Activated CD8-positive, alpha-beta memory T cell treated with anti-CD3 and anti-CD28 coated beads, Interleukin-2, amount 10 ng/mL, durations not matched to agents 7 days and 5 days (primary cell): ENCODE data around the gene ATCAY. TPM values are rescaled to one million over a fixed set of nuclear protein-coding genes. Genes with fewer than 3 reads are reported as not detected.
A peak's percentile ranks its signal among the peaks of the same experiment; 100 is the strongest.

Experiments used
- ATAC-seq: fragments of 150-1000 bp; cut with Tn5 transposase; one replicate; pipeline ENCODE4 v1.10.0; 2021; ENCODE audit warnings: moderate library complexity
- CTCF ChIA-PET: fragments of 350-600 bp; sonication (Branson Sonifier 250); formaldehyde crosslinking; loops from one replicate; lab custom pipeline; 2021; ENCODE audit warnings: antibody characterized with exemption; lab: Charles Lee
- DNase-seq: peaks from one replicate; pipeline ENCODE4 v3.0.0-alpha.2; 2020
- H3K27ac Mint-ChIP-seq: one replicate; pipeline ENCODE4 v1.8.0; 2021; ENCODE audit warnings: mild to moderate bottlenecking, mixed read lengths
- H3K27me3 Mint-ChIP-seq: one replicate; pipeline ENCODE4 v1.8.0; 2021; ENCODE audit warnings: mixed read lengths
- H3K36me3 Mint-ChIP-seq: one replicate; pipeline ENCODE4 v1.8.0; 2021; ENCODE audit warnings: mild to moderate bottlenecking, mixed read lengths
- H3K4me1 Mint-ChIP-seq: one replicate; pipeline ENCODE4 v1.8.0; 2021; ENCODE audit warnings: mixed read lengths
- H3K4me3 Mint-ChIP-seq: one replicate; pipeline ENCODE4 v1.8.0; 2021; ENCODE audit warnings: mild to moderate bottlenecking, moderate library complexity, mixed read lengths
- H3K9me3 Mint-ChIP-seq: one replicate; pipeline ENCODE4 v1.8.0; 2022; ENCODE audit warnings: low read depth, mixed read lengths
- total RNA-seq, 2 experiments: library from RNA; stranded (reverse); gene quantifications; one replicate each; pipeline ENCODE4 v1.2.3, GENCODE V29; 2021

The ATCAY gene
- total RNA-seq, 2 experiments from 2014 or later, result not detected

GRCh38 chr19:3895788-3896187 is 15.3 kb downstream of the ATCAY start:
- H3K36me3 Mint-ChIP-seq, result no peaks in the 10 kb centered on the region
- peaks cover 10% of the 10 kb centered on the region for H3K4me1 Mint-ChIP-seq
- peaks cover 2% of the 10 kb centered on the region for H3K9me3 Mint-ChIP-seq
- ATAC-seq (no peak), DNase-seq (no peak)
- no peaks in the 10 kb centered on the region for H3K27me3 Mint-ChIP-seq
- no peak overlapping the region for H3K4me3 Mint-ChIP-seq
- CTCF ChIA-PET, result no interaction called here
- no peak overlapping the region for H3K27ac Mint-ChIP-seq

GRCh38 chr19:3897936-3898335 is 17.5 kb downstream of the ATCAY start:
- peaks cover 2% of the 10 kb centered on the region for H3K9me3 Mint-ChIP-seq
- no peak overlapping the region for H3K4me3 Mint-ChIP-seq
- no peaks in the 10 kb centered on the region for H3K27me3 Mint-ChIP-seq
- H3K4me1 Mint-ChIP-seq, result peaks cover 10% of the 10 kb centered on the region
- peak; percentile 73 for ATAC-seq
- peak; percentile 81 for DNase-seq
- CTCF ChIA-PET, result interaction anchor here (1.2 to 1.5 kb wide), 2 partner anchors 76 to 88 kb away, joined by 3 to 5 read pairs; partner anchors contain the start of gene EEF2
- H3K27ac Mint-ChIP-seq, result peak overlapping the region; percentile 75
- H3K36me3 Mint-ChIP-seq, result no peaks in the 10 kb centered on the region

GRCh38 chr19:3898426-3898825 is 17.9 kb downstream of the ATCAY start:
- CTCF ChIA-PET, result interaction anchor here (1.2 to 1.5 kb wide), 2 partner anchors 76 to 87 kb away, joined by 3 to 5 read pairs; partner anchors contain the start of gene EEF2
- Mint-ChIP-seq H3K4me3 (no peak overlapping the region), H3K27ac (peak overlapping the region; percentile 75), H3K36me3 (no peaks in the 10 kb centered on the region), H3K27me3 (no peaks in the 10 kb centered on the region), H3K4me1 (peaks cover 10% of the 10 kb centered on the region), H3K9me3 (peaks cover 2% of the 10 kb centered on the region)
- DNase-seq (no peak), ATAC-seq (no peak)

- CTCF ChIA-PET, result no interaction called here
- DNase-seq (no peak), ATAC-seq (no peak)
- Mint-ChIP-seq H3K9me3 (peaks cover 2% of the 10 kb centered on the region), H3K36me3 (no peaks in the 10 kb centered on the region), H3K4me3 (no peak overlapping the region), H3K27me3 (no peaks in the 10 kb centered on the region), H3K27ac (no peak overlapping the region), H3K4me1 (peaks cover 10% of the 10 kb centered on the region)
Measured at GRCh38 chr19:3899531-3900294, 19.2 kb downstream of the ATCAY start.

GRCh38 chr19:3902317-3902973 is 22.0 kb downstream of the ATCAY start:
- H3K27ac Mint-ChIP-seq, result no peak overlapping the region
- no peak for DNase-seq
- H3K36me3 Mint-ChIP-seq, result no peaks in the 10 kb centered on the region
- no peak overlapping the region for H3K4me3 Mint-ChIP-seq
- peaks cover 10% of the 10 kb centered on the region for H3K4me1 Mint-ChIP-seq
- no peak for ATAC-seq
- no peaks in the 10 kb centered on the region for H3K27me3 Mint-ChIP-seq
- peaks cover 2% of the 10 kb centered on the region for H3K9me3 Mint-ChIP-seq
- CTCF ChIA-PET, result no interaction called here

- no peaks in the 10 kb centered on the region for H3K4me1 Mint-ChIP-seq
- CTCF ChIA-PET, result no interaction called here
Measured at GRCh38 chr19:3904233-3904632, 23.7 kb downstream of the ATCAY start.

GRCh38 chr19:3907626-3908265 is 27.3 kb downstream of the ATCAY start:
- H3K4me1 Mint-ChIP-seq, result no peaks in the 10 kb centered on the region
- H3K36me3 Mint-ChIP-seq, result no peaks in the 10 kb centered on the region
- no peaks in the 10 kb centered on the region for H3K27me3 Mint-ChIP-seq
- no peak for DNase-seq
- no peak overlapping the region for H3K27ac Mint-ChIP-seq
- peaks cover 3% of the 10 kb centered on the region for H3K9me3 Mint-ChIP-seq
- no peak overlapping the region for H3K4me3 Mint-ChIP-seq
- ATAC-seq, result no peak
- CTCF ChIA-PET, result no interaction called here

More at GRCh38 chr19:3904233-3904632, 23.7 kb downstream of the ATCAY start:
- H3K9me3 Mint-ChIP-seq, result no peaks in the 10 kb centered on the region
- no peak for DNase-seq
- H3K27ac Mint-ChIP-seq, result no peak overlapping the region
- no peak for ATAC-seq
- H3K4me3 Mint-ChIP-seq, result no peak overlapping the region
- no peaks in the 10 kb centered on the region for H3K27me3 Mint-ChIP-seq
- H3K36me3 Mint-ChIP-seq, result no peaks in the 10 kb centered on the region

- H3K27me3 Mint-ChIP-seq, result no peaks in the 10 kb centered on the region
- CTCF ChIA-PET, result no interaction called here
- H3K27ac Mint-ChIP-seq, result no peak overlapping the region
- H3K4me3 Mint-ChIP-seq, result no peak overlapping the region
- H3K9me3 Mint-ChIP-seq, result peaks cover 3% of the 10 kb centered on the region
- DNase-seq (no peak), ATAC-seq (no peak)
- no peaks in the 10 kb centered on the region for H3K36me3 Mint-ChIP-seq
- no peaks in the 10 kb centered on the region for H3K4me1 Mint-ChIP-seq
Measured at GRCh38 chr19:3908266-3909054, 28.0 kb downstream of the ATCAY start.

GRCh38 chr19:3910105-3910504 is 29.6 kb downstream of the ATCAY start:
- Mint-ChIP-seq H3K4me3 (no peak overlapping the region), H3K36me3 (no peaks in the 10 kb centered on the region), H3K27me3 (no peaks in the 10 kb centered on the region), H3K9me3 (peaks cover 3% of the 10 kb centered on the region), H3K27ac (no peak overlapping the region), H3K4me1 (no peaks in the 10 kb centered on the region)
- DNase-seq (no peak), ATAC-seq (no peak)
- CTCF ChIA-PET, result no interaction called here

GRCh38 chr19:3914199-3914598 is 33.7 kb downstream of the ATCAY start:
- CTCF ChIA-PET, result no interaction called here
- ATAC-seq (no peak), DNase-seq (no peak)
- Mint-ChIP-seq H3K4me3 (no peak overlapping the region), H3K4me1 (no peaks in the 10 kb centered on the region), H3K36me3 (no peaks in the 10 kb centered on the region), H3K9me3 (peaks cover 5% of the 10 kb centered on the region), H3K27ac (no peak overlapping the region), H3K27me3 (no peaks in the 10 kb centered on the region)

GRCh38 chr19:3916033-3916432 is 35.5 kb downstream of the ATCAY start:
- no peak for DNase-seq
- no peaks in the 10 kb centered on the region for H3K27me3 Mint-ChIP-seq
- no peaks in the 10 kb centered on the region for H3K4me1 Mint-ChIP-seq
- no peaks in the 10 kb centered on the region for H3K36me3 Mint-ChIP-seq
- no peak overlapping the region for H3K27ac Mint-ChIP-seq
- H3K4me3 Mint-ChIP-seq, result no peak overlapping the region
- H3K9me3 Mint-ChIP-seq, result peaks cover 6% of the 10 kb centered on the region
- no peak for ATAC-seq
- CTCF ChIA-PET, result no interaction called here

- CTCF ChIA-PET, result no interaction called here
- H3K4me3 Mint-ChIP-seq, result no peak overlapping the region
- DNase-seq (no peak), ATAC-seq (no peak)
- H3K27me3 Mint-ChIP-seq, result no peaks in the 10 kb centered on the region
- H3K9me3 Mint-ChIP-seq, result peaks cover 14% of the 10 kb centered on the region
- H3K4me1 Mint-ChIP-seq, result no peaks in the 10 kb centered on the region
- no peaks in the 10 kb centered on the region for H3K36me3 Mint-ChIP-seq
- H3K27ac Mint-ChIP-seq, result no peak overlapping the region
Measured at GRCh38 chr19:3919793-3920192, 39.3 kb downstream of the ATCAY start.

GRCh38 chr19:3923096-3923758 is 42.7 kb downstream of the ATCAY start:
- H3K36me3 Mint-ChIP-seq, result no peaks in the 10 kb centered on the region
- no peaks in the 10 kb centered on the region for H3K4me1 Mint-ChIP-seq
- peaks cover 14% of the 10 kb centered on the region for H3K9me3 Mint-ChIP-seq
- no peaks in the 10 kb centered on the region for H3K27me3 Mint-ChIP-seq
- H3K4me3 Mint-ChIP-seq, result no peak overlapping the region
- DNase-seq, result no peak
- CTCF ChIA-PET, result no interaction called here
- ATAC-seq, result no peak
- H3K27ac Mint-ChIP-seq, result no peak overlapping the region
